ENCODE measurements around the gene SPCS3. TPM values are rescaled to one million over a fixed set of nuclear protein-coding genes. Genes with fewer than 3 reads are reported as not detected.

Gene SPCS3
- total and polyA plus RNA-seq, 2 experiments from 2014 or later: 62.5 to 79.9 TPM

DNA sequence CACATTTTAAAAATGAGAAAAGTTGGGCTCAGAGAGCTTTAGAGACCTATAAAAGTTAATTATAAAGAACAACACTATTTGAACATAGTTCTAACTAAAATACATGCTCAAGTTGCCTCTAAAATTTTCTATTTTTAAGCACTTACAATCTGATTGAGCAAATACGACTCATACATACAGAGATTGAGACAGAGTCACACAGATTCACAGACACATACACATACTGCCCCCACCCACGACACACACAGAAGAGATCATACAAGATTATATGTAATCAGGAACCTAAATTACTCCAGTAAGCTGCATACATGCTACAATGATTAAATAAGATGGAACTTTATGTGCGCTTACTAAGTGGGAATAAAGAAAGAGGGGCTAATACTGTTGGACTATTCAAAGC is 48.0 kb upstream of the SPCS3 start:
- no peak overlapping the region for H3K27ac ChIP-seq (ENCODE audit: low read depth)
- no peak overlapping the region for H2AFZ ChIP-seq
- no peak overlapping the region for H3K27ac Mint-ChIP-seq

More for the DNA sequence above, 48.0 kb upstream of the SPCS3 start:
- Histone ChIP-seq H3K36me3 (ENCODE audit: insufficient read depth) (no peaks in the 10 kb centered on the region), H3K4me1 (ENCODE audit: insufficient read depth) (no peaks in the 10 kb centered on the region), H3K4me2 (no peak overlapping the region), H3K4me3 (no peak overlapping the region), H3K9me2 (ENCODE audit: insufficient read depth) (no peaks in the 10 kb centered on the region), H3F3A (replicated peaks; ENCODE audit: low read depth) (no peaks in the 10 kb centered on the region), H4K20me1 (replicated peaks; ENCODE audit: insufficient read depth) (no peaks in the 10 kb centered on the region), H3K27me3 (ENCODE audit: insufficient read depth) (no peaks in the 10 kb centered on the region), H3K79me2 (replicated peaks; ENCODE audit: insufficient read depth) (no peaks in the 10 kb centered on the region)
- H3K4me3 Mint-ChIP-seq: no peak overlapping the region
- DNase-seq (ENCODE audit: low spot score): no peak
- H3K9me3 Mint-ChIP-seq: no peaks in the 10 kb centered on the region
- no peaks in the 10 kb centered on the region; the same call in 2 of the 3 replicates for H3K4me1 Mint-ChIP-seq
- no peaks in the 10 kb centered on the region for H3K27me3 Mint-ChIP-seq (ENCODE audit: insufficient read depth, low read depth, poor library complexity)
- no peak for TF ChIP-seq EZH2 (IDR thresholded peaks at IDR 0.05; ENCODE audit: low read depth, unreplicated experiment)
- no peak for TF ChIP-seq EZH2phosphoT487 (IDR thresholded peaks at IDR 0.05; ENCODE audit: unreplicated experiment)
- no peak for TF ChIP-seq ZNF331 (CRISPR knock-in tag; IDR thresholded peaks at IDR 0.05; ENCODE audit: low read depth)
- TF ChIP-seq, protein P1, sequence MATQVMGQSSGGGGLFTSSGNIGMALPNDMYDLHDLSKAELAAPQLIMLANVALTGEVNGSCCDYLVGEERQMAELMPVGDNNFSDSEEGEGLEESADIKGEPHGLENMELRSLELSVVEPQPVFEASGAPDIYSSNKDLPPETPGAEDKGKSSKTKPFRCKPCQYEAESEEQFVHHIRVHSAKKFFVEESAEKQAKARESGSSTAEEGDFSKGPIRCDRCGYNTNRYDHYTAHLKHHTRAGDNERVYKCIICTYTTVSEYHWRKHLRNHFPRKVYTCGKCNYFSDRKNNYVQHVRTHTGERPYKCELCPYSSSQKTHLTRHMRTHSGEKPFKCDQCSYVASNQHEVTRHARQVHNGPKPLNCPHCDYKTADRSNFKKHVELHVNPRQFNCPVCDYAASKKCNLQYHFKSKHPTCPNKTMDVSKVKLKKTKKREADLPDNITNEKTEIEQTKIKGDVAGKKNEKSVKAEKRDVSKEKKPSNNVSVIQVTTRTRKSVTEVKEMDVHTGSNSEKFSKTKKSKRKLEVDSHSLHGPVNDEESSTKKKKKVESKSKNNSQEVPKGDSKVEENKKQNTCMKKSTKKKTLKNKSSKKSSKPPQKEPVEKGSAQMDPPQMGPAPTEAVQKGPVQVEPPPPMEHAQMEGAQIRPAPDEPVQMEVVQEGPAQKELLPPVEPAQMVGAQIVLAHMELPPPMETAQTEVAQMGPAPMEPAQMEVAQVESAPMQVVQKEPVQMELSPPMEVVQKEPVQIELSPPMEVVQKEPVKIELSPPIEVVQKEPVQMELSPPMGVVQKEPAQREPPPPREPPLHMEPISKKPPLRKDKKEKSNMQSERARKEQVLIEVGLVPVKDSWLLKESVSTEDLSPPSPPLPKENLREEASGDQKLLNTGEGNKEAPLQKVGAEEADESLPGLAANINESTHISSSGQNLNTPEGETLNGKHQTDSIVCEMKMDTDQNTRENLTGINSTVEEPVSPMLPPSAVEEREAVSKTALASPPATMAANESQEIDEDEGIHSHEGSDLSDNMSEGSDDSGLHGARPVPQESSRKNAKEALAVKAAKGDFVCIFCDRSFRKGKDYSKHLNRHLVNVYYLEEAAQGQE (IDR thresholded peaks at IDR 0.05; ENCODE audit: unreplicated experiment): no peak
- no peak for TF ChIP-seq ZNF114 (CRISPR knock-in tag; IDR thresholded peaks at IDR 0.05)
- TF ChIP-seq, protein P2, sequence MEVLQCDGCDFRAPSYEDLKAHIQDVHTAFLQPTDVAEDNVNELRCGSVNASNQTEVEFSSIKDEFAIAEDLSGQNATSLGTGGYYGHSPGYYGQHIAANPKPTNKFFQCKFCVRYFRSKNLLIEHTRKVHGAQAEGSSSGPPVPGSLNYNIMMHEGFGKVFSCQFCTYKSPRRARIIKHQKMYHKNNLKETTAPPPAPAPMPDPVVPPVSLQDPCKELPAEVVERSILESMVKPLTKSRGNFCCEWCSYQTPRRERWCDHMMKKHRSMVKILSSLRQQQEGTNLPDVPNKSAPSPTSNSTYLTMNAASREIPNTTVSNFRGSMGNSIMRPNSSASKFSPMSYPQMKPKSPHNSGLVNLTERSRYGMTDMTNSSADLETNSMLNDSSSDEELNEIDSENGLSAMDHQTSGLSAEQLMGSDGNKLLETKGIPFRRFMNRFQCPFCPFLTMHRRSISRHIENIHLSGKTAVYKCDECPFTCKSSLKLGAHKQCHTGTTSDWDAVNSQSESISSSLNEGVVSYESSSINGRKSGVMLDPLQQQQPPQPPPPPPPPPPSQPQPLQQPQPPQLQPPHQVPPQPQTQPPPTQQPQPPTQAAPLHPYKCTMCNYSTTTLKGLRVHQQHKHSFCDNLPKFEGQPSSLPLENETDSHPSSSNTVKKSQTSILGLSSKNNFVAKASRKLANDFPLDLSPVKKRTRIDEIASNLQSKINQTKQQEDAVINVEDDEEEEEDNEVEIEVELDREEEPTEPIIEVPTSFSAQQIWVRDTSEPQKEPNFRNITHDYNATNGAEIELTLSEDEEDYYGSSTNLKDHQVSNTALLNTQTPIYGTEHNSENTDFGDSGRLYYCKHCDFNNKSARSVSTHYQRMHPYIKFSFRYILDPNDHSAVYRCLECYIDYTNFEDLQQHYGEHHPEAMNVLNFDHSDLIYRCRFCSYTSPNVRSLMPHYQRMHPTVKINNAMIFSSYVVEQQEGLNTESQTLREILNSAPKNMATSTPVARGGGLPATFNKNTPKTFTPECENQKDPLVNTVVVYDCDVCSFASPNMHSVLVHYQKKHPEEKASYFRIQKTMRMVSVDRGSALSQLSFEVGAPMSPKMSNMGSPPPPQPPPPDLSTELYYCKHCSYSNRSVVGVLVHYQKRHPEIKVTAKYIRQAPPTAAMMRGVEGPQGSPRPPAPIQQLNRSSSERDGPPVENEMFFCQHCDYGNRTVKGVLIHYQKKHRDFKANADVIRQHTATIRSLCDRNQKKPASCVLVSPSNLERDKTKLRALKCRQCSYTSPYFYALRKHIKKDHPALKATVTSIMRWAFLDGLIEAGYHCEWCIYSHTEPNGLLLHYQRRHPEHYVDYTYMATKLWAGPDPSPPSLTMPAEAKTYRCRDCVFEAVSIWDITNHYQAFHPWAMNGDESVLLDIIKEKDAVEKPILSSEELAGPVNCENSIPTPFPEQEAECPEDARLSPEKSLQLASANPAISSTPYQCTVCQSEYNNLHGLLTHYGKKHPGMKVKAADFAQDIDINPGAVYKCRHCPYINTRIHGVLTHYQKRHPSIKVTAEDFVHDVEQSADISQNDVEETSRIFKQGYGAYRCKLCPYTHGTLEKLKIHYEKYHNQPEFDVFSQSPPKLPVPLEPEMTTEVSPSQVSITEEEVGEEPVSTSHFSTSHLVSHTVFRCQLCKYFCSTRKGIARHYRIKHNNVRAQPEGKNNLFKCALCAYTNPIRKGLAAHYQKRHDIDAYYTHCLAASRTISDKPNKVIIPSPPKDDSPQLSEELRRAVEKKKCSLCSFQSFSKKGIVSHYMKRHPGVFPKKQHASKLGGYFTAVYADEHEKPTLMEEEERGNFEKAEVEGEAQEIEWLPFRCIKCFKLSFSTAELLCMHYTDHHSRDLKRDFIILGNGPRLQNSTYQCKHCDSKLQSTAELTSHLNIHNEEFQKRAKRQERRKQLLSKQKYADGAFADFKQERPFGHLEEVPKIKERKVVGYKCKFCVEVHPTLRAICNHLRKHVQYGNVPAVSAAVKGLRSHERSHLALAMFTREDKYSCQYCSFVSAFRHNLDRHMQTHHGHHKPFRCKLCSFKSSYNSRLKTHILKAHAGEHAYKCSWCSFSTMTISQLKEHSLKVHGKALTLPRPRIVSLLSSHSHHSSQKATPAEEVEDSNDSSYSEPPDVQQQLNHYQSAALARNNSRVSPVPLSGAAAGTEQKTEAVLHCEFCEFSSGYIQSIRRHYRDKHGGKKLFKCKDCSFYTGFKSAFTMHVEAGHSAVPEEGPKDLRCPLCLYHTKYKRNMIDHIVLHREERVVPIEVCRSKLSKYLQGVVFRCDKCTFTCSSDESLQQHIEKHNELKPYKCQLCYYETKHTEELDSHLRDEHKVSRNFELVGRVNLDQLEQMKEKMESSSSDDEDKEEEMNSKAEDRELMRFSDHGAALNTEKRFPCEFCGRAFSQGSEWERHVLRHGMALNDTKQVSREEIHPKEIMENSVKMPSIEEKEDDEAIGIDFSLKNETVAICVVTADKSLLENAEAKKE (CRISPR knock-in tag; IDR thresholded peaks at IDR 0.05): no peak
- no peak for TF ChIP-seq CREB1 (CRISPR knock-in tag; IDR thresholded peaks at IDR 0.05; ENCODE audit: low read depth)
- ATAC-seq: no peak
- no peaks in the 10 kb centered on the region for H3K36me3 Mint-ChIP-seq (ENCODE audit: low read depth)

Data from GM23338 (cell line).